ENCODE data around the gene PCSK2. TPM values are rescaled to one million over a fixed set of nuclear protein-coding genes. Genes with fewer than 3 reads are reported as not detected.

The PCSK2 gene
- total RNA-seq, 6 experiments from 2014 or later: not detected

GRCh38 chr20:17202030-17202429 lies 24.8 kb upstream of the PCSK2 start:
- peaks cover 57% of the 10 kb centered on the region for H3K9me3 Mint-ChIP-seq
- DNase-seq: no peak
- no peak overlapping the region for H3K27ac Mint-ChIP-seq
- H3K4me3 Mint-ChIP-seq: no peak overlapping the region
- no peaks in the 10 kb centered on the region for H3K36me3 Mint-ChIP-seq (ENCODE audit: low read depth)
- H3K27me3 Mint-ChIP-seq (ENCODE audit: insufficient read depth): no peaks in the 10 kb centered on the region
- no peak for TF ChIP-seq CTCF (IDR thresholded peaks at IDR 0.05)
- H3K4me1 Mint-ChIP-seq (ENCODE audit: low read depth): no peaks in the 10 kb centered on the region

DNA sequence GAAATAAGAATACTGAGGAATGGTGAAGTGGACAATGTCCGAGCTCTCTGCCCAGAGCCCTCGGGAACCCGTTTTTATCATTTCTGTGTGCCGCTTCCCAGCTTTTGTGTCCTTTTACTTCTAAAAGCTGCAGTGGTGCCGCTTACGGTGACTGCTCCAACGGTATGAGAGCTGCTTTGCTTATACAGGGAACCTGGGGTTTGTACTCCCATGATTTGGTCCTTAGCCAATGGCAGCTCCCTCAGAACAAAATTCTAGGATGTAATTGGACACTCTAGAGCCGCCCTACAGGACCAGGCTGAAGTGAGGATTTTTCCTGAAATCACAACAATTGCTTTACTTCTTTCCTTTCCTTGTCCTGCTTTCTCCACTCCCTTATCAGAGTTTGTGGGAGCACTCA lies 24.2 kb upstream of the PCSK2 start:
- no peak for DNase-seq
- no peak for TF ChIP-seq CTCF (IDR thresholded peaks at IDR 0.05)
- Mint-ChIP-seq H3K27ac (no peak overlapping the region), H3K36me3 (ENCODE audit: low read depth) (no peaks in the 10 kb centered on the region), H3K27me3 (ENCODE audit: insufficient read depth) (no peaks in the 10 kb centered on the region), H3K4me3 (no peak overlapping the region), H3K9me3 (peaks cover 52% of the 10 kb centered on the region), H3K4me1 (ENCODE audit: low read depth) (no peaks in the 10 kb centered on the region)

DNA sequence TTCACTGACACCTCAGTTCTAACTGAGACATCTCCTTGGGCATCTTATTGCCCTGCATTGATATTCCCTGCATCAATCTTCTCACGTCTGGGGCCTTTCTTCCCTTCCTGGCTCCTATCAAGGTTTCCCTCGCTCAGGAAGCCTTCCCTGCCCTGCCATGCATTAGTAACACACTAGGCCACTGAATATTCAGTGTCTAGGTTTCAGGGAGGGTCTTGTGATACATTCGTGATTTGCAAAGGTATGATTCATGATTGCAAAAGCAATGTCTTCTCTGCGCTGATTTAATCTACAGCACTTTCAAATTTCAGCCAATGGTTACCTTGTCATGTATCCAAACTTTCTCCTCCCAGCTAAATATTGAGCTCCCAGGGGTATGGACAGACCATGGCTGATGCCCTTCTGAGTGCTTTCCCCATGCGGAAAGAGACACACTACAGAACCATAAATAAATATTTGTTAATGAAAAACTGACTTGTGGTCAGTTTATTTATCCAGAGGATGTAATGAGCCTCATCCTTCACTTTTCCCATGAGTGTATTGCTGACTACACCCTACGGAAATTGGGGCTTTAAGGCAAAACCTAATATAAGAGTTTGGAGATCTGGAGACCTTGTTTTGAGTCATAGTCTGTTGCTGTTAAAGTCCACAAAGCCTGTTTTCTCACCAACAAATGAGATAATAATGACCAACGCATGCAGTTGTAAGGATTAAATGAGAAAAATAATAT lies 21.6 kb upstream of the PCSK2 start:
- no peaks in the 10 kb centered on the region for H3K27me3 Mint-ChIP-seq (ENCODE audit: insufficient read depth)
- DNase-seq: no peak
- no peak for TF ChIP-seq CTCF (IDR thresholded peaks at IDR 0.05)
- peaks cover 42% of the 10 kb centered on the region for H3K9me3 Mint-ChIP-seq
- no peaks in the 10 kb centered on the region for H3K4me1 Mint-ChIP-seq (ENCODE audit: low read depth)
- H3K27ac Mint-ChIP-seq: no peak overlapping the region
- H3K4me3 Mint-ChIP-seq: no peak overlapping the region
- no peaks in the 10 kb centered on the region for H3K36me3 Mint-ChIP-seq (ENCODE audit: low read depth)

DNA sequence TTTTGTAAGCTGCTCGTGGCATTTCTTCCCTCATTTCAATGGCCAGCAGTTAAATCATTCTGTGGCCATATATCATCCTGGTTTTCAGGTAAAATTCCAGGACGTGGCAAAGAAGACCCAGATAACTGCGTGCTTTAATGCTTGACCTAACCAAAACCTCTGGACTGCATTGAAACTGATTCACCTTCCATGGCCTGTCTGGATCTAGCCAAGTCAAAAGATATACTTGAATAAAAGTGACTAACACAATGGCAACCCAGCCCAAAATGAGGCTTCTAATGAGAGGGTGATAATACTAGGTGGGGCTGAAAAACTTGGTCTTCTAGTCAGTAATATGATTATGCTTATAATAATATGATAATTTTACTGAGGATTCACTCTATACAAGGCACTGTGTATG lies 16.5 kb upstream of the PCSK2 start:
- Mint-ChIP-seq H3K36me3 (ENCODE audit: low read depth) (no peaks in the 10 kb centered on the region), H3K27me3 (ENCODE audit: insufficient read depth) (no peaks in the 10 kb centered on the region), H3K4me3 (no peak overlapping the region), H3K27ac (no peak overlapping the region), H3K4me1 (ENCODE audit: low read depth) (no peaks in the 10 kb centered on the region), H3K9me3 (peaks cover 42% of the 10 kb centered on the region)
- no peak for TF ChIP-seq CTCF (IDR thresholded peaks at IDR 0.05)
- no peak for DNase-seq

DNA sequence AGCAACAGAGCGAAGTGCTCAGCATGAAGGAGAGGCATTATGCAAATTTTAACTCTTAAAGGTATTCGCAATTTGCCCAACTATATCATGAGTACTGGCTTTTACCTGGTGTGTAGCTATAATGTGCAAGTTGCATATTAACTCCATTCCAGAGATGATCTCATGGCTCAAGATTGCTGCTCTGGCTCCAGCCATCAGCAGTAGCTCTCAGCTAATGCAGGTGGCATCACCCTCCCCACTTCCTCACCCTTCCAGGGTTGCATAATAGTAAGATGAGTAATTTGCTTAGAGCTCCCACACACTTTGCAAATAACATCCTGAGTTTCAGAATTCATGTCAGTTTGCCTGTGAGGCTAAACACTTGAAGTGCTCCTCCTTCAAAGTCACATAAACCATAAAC lies 15.9 kb upstream of the PCSK2 start:
- Mint-ChIP-seq H3K4me1 (ENCODE audit: low read depth) (no peaks in the 10 kb centered on the region), H3K9me3 (peaks cover 46% of the 10 kb centered on the region), H3K4me3 (no peak overlapping the region), H3K36me3 (ENCODE audit: low read depth) (no peaks in the 10 kb centered on the region), H3K27me3 (ENCODE audit: insufficient read depth) (no peaks in the 10 kb centered on the region), H3K27ac (no peak overlapping the region)
- TF ChIP-seq CTCF (IDR thresholded peaks at IDR 0.05): no peak
- no peak for DNase-seq

Measured in HFFc6 (cell line).